GM18868 (cell line): ENCODE measurements around the gene HSFX2.
"Not testable (repeated sequence)": the region's sequence is repeated elsewhere in the genome, so short reads cannot be mapped to it uniquely, and the experiment has no call there.

Experiments used
- ATAC-seq: cut with Tn5 transposase; IDR thresholded peaks from one replicate; pipeline ENCODE4 v1.9.1; 2021; ENCODE audit warnings: mild to moderate bottlenecking, moderate library complexity; ENCODE audit not compliant: unreplicated experiment

HSFX2 gene, protein sequence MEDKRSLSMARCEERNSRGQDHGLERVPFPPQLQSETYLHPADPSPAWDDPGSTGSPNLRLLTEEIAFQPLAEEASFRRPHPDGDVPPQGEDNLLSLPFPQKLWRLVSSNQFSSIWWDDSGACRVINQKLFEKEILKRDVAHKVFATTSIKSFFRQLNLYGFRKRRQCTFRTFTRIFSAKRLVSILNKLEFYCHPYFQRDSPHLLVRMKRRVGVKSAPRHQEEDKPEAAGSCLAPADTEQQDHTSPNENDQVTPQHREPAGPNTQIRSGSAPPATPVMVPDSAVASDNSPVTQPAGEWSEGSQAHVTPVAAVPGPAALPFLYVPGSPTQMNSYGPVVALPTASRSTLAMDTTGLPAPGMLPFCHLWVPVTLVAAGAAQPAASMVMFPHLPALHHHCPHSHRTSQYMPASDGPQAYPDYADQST

DNA sequence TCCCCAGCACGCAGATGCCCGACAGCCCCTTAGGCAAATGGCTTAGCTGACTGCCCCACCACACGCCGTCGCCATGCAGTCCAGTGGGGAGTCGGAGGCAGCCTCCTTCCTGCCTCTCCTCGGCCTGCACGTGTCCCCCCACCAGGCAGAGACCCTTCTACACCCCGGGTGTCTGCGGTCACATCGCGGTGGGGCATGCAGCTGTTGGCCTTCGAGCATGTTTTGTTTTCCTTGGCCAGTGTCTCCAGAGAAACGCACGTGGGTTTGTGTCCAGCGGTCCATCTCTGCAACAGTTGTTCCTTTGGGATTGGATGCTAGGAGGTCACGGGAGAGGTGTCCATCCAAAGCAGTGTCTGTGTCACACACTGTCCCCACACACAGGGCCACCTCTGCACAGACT is at the start of gene HSFX2:
Gene HSFX2, minus strand, starts transcription at position 101 of the 400 bp plus-strand sequence. CDS start 614 bp downstream, outside the sequence.
- not testable (repeated sequence) for ATAC-seq

DNA sequence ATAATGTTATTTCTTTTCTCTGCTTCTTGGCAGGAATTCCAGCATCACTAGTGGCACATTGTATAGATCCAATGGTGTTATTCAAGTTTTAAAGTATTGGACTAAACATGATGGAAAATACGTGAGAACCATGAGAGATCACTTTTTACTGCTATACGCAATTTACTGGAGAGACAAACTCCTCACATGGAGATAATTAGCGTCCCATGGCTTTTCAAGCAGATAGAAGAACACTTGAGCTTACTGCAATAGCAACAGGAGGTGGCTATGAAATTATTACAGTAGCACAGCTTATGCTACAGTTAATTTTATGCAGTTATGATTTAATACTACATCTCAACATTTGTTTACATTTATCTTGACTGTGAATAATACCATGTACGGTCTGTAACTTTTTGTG is 48.4 kb upstream of the HSFX2 start:
- ATAC-seq: no peak

DNA sequence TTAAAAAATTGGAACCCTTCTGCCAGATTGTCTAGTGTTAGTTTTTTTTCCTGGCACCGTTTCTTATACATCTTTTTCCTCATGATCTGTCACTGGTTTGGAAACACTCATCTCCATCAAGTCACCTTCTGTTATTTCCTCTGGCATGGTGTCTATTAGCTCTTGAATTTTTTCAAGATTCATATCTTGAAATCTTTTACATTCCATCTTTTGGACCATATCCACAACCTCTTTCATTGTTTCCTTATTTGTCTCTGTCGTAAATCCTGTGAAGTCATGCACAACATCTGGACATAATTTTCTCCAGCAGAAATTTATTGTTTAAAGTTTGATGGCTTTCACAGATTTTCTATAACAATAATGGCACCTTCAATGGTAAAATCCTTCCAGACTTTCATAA is 46.7 kb upstream of the HSFX2 start:
- ATAC-seq: no peak

DNA sequence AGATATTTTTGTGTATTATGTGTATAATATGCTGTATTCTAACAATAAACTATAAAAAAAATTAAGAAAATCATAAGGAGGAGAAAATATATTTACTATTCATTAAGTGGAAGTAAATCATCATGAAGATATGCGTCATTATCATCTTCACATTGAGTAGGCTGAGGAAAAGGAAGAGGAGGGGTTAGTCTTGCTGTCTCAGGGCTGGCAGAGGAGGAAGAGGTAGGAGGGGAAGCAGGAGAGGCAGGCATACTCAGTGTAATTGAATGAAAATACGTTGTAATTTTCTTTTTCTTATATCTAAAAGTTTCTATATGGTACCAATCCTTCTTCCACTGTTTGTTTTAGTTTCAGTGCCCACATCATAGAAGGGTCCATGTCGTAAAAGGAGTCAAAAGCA is 46.3 kb upstream of the HSFX2 start:
- ATAC-seq: no peak

DNA sequence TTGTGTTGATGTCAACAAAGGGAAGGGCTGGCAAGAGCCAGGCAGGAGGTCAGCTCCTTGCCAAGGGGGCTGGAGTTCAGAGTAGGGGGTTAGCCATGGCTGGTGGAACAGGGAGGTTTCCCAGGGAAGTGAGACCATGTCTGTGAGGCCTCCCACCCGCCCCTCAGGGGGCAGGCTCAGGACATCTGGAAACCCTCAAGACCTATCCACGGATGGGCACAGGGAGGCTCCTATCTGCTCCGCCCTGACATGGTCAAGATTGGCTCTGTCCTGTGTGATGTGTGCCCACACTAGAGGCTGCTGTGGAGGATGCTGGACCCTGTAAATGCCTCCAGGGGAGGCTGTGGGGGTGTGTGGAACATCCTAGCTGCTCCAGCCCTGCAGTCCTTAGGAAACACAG is 44.5 kb upstream of the HSFX2 start:
- ATAC-seq: no peak

DNA sequence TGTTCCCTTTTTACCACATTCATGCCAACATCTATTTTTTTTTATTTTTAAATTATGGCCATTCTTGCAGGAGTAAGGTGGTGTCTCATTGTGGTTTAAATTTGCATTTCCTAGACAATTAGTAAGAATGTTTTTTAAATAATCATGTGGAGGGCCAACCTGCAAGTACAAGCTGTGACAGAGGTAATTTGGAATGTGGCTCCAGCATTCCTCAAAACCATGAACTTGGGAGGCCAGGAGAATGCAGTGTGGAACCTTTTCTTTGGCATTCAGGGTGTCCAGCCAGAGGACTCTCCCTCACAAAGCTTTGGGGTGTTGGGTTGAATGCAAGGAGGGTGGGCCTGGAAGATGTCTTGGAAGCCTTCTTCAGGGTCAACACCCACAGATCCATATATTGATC is 43.7 kb upstream of the HSFX2 start:
- ATAC-seq: no peak

DNA sequence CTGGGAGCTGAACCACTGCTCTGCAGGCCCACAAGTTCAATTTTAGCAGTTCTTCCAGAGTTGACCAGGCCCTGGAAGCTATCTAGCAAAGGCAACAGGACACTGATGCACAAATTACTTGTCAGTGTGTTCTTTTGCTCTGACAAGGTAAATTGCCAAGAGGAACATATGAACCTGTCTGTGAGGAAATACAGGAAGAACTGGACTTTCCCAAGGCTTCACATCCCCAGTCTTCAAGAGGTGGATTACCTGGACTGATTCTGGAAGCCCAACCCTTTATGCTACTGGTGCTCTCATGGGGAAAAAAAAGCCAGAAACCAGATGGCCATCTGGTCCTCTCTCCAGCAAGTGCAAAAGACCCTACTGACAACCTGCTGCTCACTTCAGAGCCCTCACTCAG is 38.4 kb upstream of the HSFX2 start:
- no peak for ATAC-seq

DNA sequence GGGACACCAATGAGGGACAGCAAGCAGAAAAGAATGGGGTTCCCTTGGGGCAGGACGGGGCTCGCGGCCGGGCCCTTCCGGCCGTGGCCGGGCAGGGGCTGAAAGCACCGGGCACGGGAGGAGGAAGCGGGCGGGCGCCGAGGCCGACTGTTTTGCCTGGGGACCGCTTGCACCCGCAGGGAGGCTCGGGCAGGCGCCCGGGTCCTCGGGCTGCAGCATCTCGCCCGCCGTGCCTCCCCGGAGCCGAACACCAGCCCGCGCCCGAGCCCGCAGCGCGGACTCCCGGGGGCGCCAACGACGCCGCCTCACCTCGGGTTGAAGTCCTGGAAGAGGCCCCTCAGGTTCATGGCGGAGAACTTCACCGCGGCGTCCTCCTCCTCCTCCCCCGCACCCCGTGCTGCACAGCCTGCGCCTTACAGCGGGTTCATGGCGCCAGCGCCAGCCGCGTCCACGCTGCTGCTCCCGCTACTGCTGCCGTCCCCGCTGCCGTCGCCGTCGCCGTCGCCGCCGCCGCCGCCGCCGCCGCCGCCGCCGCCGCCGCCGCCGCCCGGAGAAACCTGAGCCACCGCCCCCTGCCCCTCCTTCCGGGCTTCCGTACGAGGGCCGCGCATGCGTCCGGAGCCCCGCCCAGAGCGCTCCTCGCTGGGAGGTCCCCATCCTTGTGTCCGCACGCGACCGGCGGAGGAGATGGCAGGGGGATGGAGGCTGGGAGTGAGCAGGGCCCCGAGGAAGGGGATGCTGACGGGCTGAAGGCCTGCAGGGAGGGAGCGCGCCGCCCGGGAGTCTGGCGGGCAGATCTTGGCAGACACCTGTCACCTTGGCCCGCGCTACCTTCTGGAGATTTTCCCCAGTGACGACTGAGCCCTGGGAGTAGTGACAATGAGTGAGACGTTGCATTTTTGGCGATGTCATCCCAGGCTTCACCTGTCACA is 36.4 kb upstream of the HSFX2 start, which contains the start of gene TMEM185A:
Gene TMEM185A, minus strand, starts transcription at position 559 of the 932 bp plus-strand sequence. Its CDS starts 212 bp downstream, at position 347.
- ATAC-seq: peak; percentile 93

DNA sequence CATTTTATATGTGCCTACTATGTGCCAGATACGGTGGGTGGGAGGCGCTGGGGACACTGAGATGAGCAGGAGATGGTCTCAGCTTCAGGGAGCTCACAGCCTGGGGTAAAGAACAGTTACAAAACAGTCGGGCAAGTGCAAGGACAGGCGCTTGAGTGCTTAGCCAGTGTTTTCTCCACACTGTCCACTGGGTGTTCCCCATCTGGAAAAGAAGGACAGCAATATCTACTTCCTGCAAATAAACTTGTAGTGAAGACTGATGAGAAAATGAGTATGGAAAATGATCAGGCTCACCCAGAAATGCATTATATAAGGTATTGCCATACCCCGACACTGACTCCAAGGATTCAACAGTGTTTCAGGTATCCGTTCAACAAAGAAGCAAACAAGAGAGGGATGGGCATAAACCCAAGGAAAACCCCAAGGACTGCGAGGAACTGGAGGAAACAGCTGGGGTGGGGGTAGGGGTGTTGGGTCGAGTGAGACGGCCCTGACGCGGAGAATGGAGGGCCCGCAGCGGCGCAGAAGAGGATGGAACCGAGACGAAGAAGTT is 35.6 kb upstream of the HSFX2 start:
- no peak for ATAC-seq

DNA sequence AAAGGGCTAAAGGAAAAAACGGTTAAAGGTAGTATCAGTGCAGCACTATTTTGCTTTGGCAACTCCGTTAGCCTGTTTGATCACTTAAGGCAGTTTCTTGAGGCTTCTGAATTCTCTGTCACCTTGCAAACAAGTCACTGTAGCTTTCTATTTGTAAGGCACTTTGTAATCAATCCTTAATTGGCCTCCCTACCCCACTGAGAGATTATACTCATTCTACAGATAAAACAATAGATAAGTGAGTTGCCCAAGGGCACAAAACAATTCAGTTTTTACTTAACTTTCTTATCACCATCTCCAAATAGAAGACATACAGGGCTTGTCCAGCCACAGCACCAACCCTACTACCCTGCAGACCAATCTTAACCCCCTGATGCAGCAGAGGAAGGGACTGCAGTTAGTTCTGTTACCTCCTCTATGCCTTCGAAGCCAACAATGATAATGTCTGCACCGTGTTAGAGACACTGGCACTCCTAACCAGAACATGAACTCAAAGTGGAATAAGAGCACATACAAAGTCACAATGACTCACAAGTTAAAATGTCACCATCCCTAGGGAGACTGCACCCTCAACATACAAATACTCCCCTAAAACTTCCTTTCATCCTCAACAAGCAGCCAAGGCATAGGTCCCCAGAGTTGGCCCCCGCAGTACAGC is 34.7 kb upstream of the HSFX2 start:
- ATAC-seq: no peak

DNA sequence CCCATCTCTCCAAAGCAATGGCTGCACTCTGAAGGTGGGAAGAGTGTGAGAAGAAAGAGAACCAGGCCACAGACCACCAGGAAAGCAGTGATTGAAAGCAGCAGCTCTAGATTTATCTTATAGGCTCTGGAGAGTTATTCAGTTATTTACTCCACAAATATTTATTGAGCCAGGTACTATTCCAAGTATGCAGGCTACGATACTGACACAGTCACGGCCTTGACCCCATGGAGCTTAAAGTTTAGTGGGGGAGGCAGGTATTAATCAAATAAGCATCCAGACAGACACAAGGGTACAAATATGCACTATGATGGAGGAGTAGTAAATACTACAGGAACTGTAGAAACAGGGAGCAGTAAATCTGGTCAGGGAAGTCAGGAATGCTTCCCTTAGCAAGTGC is 33.7 kb upstream of the HSFX2 start:
- no peak for ATAC-seq

DNA sequence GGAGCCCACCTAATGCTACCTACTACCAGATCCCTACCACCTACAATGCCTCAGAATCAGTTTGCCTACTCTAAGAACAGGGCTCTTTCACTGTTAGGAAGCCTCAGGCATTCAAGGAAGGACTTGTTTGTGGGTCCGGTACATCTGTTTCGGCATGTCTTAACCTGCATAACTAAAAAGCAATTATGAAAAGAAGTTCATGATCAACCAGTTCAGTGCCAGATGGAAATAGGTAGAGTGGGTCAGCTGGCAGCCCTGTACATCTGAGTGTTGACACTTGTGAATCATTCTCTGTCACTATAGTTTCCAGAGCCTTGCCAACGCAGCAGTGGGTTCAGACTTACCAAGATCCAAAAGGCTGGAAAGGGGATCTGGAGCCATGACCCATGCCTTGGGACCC is 33.2 kb upstream of the HSFX2 start:
- no peak for ATAC-seq

DNA sequence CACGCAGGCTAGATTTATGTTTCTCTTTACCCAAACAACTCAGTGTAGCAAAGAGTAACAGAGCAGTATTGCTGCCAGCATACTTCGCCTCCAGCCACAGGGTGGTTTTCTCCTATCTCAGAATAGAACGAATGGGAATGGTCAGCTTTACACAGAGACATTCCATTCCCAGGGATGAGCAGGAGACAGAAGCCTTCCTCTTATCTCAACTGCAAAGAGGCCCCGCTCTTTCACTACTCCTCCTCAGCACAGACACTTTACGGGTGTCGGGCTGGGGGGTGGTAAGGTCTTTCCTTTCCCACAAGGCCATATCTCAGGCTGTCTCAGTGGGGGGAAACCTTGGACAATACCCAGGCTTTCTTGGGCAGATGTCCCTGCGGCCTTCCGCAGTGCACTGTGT is 31.7 kb upstream of the HSFX2 start:
- not testable (repeated sequence) for ATAC-seq

DNA sequence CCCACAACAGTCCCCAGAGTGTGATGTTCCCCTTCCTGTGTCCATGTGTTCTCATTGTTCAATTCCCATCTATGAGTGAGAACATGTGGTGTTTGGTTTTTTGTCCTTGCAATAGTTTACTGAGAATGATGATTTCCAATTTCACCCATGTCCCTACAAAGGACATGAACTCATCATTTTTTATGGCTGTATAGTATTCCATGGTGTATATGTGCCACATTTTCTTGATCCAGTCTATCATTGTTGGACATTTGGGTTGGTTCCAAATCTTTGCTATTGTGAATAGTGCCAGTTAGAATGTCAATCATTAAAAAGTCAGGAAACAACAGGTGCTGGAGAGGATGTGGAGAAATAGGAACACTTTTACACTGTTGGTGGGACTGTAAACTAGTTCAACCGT is 24.5 kb upstream of the HSFX2 start:
- not testable (repeated sequence) for ATAC-seq

DNA sequence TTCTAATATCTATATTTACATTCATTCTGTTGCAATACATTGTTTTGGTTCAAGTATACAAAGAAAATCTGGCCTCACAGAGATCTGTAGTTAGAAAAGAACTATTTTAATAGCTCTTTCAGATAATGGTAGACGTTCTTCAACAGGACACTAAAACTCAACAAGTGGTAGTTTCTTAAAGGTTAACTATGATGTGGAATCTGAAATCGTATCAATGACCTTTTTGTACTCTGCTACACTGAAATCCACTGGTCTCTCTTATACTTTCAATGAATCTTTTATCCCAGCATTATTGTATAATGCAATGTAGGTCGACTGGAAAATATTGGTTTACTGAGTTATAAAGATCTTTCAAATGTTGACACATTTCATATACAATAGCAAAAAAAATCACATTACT is 23.8 kb upstream of the HSFX2 start:
- ATAC-seq: no peak

DNA sequence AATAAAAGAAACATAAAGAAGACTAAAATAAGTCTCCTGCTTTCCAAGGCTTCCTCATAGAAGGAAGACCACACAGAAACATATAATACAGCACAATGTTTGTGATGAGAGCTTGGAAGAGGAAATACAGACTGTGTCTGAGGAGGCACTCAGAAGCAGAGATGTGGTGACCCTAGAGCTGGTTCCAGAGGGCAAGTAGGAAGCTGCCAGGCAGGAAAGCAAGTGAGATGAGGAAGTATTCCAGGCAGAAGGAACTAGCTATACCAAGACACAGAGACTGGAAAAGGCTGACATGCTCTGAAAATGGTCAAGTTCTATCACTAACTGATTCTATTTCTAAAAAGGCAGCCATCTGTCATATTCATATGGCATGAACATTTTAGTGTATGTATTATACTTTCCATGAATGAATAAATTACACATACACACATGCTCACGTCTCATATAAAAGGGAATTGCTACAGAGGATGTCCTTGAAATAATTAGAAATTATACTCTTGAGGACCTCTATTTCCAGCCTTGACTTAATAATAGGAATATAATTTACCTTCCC is 16.6 kb upstream of the HSFX2 start:
- ATAC-seq: no peak

DNA sequence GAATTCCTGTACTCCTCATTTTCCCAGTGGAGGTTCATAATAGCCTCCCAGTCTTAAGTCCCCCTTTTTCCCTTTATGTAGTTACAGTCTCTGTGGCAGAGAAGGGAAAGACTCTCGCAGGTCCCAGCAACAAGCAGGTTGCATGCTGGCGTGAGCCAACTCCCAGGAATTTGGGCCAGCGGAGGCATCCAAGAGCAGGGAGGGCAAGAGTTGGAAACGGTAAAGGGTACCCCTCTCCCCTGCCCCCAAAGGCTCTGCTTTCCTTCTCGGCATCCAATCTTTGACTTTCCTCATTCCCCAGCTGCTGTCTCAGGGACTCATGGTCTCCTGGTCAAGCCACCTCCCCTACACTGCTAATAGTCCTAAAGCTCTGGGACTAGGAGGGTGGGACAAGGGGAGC is 15.4 kb upstream of the HSFX2 start:
- ATAC-seq: no peak

DNA sequence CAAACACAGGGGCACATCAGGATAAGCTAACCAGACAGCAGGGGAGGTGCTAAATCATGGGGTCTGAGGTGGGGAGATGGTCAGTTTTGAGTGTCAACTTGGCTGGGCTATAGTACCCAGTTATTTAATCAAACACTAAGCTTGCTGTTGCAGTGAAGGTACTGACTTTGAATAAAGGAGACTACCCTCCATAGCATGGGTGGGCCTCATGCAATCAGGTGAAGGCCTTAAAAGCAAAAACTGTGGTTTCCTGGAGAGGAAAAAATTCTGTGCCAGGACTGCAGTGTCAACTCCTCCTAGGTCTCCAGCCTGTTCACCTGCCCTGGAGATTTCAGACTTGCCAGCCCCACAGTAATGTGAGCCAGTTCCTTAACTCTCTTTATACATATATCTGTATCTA is 12.6 kb upstream of the HSFX2 start:
- no peak for ATAC-seq

DNA sequence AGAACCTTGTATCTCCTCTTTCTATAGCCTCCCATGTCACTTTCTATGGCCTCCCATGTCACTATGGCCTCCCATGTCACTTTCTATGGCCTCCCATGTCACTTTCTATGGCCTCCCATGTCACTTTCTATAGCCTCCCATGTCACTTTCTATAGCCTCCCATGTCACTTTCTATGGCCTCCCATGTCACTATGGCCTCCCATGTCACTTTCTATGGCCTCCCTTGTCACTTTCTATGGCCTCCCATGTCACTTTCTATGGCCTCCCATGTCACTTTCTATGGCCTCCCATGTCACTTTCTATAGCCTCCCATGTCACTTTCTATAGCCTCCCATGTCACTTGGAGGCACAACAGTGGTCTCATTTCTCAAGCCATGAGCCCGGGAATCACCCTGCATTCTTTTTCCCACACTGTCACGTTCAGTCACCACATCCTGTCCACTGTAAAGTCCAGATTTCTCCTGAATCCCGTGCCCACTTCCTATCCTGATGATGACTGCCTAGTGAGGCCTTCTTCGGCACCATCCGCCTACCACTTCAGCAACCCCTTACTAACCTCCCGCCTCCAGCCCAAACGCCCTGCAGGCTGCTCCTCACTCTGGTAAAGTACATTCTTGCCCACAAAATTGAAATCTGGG is 10.3 kb upstream of the HSFX2 start:
- not testable (repeated sequence) for ATAC-seq

DNA sequence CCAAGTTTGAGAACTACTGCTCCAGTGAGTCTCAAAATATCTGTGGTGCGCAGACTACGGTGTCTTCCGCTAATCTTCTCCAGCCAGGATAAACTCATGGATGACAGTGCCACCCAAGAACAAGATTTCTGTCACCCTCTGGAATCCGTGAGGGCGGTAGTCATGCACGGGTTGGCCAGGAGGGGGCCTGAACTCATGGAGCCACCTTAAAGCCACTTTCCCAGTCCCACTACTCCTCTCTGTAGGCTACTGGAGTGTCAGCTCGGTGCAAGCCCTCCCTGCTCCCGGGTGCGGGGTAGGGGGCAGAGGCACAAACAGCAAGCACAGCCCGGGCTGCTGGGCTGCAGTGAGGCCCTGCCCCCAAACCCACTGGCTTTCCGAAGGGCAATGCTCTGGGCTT is 3.5 kb upstream of the HSFX2 start:
- ATAC-seq: not testable (repeated sequence)
